Fibroblast of mammary gland (primary cell): ENCODE measurements around the gene NEGR1.
"Not testable (repeated sequence)": the region's sequence is repeated elsewhere in the genome, so short reads cannot be mapped to it uniquely, and the experiment has no call there.

Experiments
- DNase-seq: peaks from one replicate; pipeline ENCODE4 v3.0.0-alpha.2; 2010; ENCODE audit warnings: low read depth
- H3K4me3 ChIP-seq: 2 replicates; pipeline ENCODE4 v1.5.1; 2011; ENCODE audit warnings: low read depth, mild to moderate bottlenecking, low read length, moderate library complexity; ENCODE audit not compliant: control insufficient read depth
- CTCF ChIP-seq: conservative IDR thresholded peaks from 2 replicates; pipeline ENCODE4 v1.5.1; 2011; ENCODE audit warnings: low read depth, low read length, inconsistent platforms; ENCODE audit not compliant: control insufficient read depth, insufficient read depth

Gene NEGR1

DNA sequence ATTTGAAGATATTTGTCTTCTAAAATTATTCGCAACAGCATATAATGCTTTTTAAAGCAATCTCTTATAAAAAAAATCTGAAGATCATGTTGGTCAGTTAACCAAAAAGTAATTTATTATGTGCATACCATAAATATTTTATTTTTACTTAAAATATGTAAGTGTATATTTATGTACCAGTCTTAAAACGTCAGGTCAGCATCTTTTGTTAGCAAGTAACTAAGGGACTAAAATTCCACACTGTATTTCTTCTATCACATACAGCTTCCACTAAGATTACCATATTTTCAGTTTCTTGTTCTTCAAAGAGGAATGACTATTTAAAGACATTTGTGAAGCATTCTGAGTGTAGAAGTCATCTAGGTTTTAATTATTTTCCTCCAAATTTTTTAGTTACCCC is 19.6 kb downstream of the NEGR1 start:
- DNase-seq = no peak
- no peak for TF ChIP-seq CTCF
- H3K4me3 ChIP-seq = no peak overlapping the region

DNA sequence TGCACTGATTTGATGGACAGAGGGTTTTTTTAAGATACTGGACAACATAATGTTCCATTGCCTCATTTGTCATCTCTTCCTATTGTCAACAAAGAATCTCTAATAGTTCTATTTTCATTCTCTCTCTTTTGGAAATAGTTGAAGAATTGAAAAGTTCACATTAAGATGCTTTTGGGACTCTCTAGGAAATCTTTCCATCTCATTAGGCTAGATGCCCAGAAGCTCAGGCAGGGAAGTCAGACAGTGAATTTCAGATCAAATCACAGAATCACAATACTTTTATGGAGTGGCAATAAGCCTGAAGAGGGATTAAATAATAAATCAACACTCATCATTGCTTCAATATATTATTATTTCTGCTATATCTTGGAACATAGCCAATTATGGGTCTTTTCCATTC is 29.2 kb downstream of the NEGR1 start:
- DNase-seq = no peak
- H3K4me3 ChIP-seq = no peak overlapping the region
- no peak for TF ChIP-seq CTCF

DNA sequence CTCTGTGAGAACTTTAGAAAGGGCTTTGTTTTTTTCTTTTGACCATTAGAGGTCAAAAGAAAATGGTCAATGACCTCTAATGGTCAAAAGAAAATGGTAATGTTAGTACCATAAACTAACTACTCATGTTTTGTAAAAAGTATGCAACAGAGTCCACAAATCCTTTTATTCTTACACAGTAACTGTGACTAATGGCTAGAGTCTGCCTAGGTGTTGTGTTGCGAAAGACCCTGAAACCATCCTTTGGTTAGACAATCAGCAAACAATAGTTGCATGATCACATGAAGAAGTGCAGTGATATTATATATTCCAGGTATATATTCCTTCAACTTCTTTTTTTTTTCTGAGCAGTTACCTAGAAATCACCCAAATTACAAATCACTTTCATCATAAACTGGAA is 40.9 kb downstream of the NEGR1 start:
- TF ChIP-seq CTCF = no peak
- no peak overlapping the region for H3K4me3 ChIP-seq
- DNase-seq = peak; percentile 53

DNA sequence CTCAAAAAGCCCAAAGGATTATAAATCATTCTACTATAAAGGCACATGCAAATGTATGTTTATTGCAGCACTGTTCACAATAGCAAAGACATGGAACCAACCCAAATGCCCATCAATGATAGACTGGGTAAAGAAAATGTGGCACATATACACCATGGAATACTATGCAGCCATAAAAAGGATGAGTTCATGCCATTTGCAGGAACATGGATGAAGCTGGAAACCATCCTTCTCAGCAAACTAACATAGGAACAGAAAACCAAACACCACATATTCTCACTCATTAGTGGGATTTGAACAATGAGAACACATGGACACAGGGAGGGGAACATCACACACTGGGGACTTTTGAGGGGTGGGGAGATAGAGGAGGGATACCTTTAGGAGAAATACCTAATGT is 46.4 kb downstream of the NEGR1 start:
- not testable (repeated sequence) for H3K4me3 ChIP-seq, DNase-seq

DNA sequence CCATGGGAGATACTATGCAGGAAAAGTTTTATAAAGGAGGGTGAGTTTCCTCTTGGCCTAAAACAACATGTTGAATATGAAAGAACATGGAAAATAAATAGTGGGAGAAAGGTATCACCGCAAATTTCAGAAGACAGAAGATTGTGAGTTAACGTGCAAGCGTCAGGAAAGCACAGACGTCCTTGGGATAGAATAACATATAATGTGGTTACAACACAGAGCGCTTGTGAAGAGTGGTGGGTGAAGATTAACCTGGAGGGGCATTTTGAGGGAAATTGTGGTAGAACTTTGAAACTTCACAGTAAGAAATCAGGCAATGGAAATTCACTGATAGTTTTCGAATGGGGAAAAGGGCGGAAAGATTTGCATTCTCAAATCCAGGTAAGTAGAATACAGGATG is 47.3 kb downstream of the NEGR1 start:
- no peak for TF ChIP-seq CTCF
- DNase-seq = no peak
- H3K4me3 ChIP-seq = no peak overlapping the region

DNA sequence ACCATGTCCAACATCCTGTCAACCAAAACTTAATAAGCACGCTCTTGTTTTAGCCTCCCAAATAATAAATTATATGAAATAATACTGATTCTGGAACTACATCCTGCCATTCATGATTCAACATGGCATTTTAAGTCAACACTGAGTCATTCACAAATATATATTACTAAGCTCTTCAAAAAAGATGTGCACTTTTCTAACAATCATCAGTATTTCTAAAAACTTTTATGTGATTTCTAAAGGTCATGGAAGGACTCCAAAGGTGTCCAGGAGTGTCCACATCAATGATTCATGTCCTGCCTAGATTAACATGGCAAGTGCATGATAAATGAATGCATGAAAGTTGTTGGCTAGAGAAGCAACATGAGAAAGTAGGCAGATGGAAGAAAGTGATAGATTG is 51.6 kb downstream of the NEGR1 start:
- no peak overlapping the region for H3K4me3 ChIP-seq
- peak; percentile 63 for DNase-seq
- TF ChIP-seq CTCF = no peak

DNA sequence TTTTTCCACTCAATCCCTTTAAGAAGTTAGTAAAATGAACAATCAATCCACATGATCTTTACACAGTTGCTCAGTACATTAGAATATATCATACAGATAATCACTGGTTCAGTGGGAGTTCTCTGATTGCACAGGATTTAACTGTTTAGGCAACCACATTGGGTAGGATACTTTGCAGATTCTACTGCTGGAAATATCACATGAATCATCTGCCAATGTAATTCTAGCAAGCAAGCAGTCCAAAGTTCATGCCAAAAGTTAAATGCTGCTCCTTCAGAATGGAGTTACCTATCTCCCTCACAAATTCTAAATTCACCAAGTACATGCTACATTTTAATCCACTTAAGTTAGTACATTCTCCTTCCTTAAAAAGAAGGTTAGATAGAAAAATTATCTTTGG is 52.4 kb downstream of the NEGR1 start:
- no peak for TF ChIP-seq CTCF
- DNase-seq = peak; percentile 46
- no peak overlapping the region for H3K4me3 ChIP-seq
